SK-N-SH (cell line): Measurements from ENCODE around the gene TANC1.
A peak's percentile ranks its signal among the peaks of the same experiment; 100 is the strongest.

ENCODE experiments used
- CTCF ChIP-seq: fragments of 200-600 bp; sonication (generic); IDR thresholded peaks from 2 replicates; pipeline ENCODE4 v1.6.1; 2017; ENCODE audit warnings: antibody characterized with exemption, mild to moderate bottlenecking, moderate library complexity
- EP300 ChIP-seq, 2 experiments: IDR thresholded peaks; 2 replicates each; pipeline versions ENCODE4 v1.4.0 to v1.6.1; 2012; ENCODE audit warnings: borderline replicate concordance in 1 of 2, low read depth in 1 of 2, low read length in 1 of 2
- MAX ChIP-seq: IDR thresholded peaks from 2 replicates; pipeline ENCODE4 v1.4.0; 2012; ENCODE audit warnings: low read depth
- NFIC ChIP-seq: IDR thresholded peaks from 2 replicates; pipeline ENCODE4 v1.4.0; 2012; ENCODE audit warnings: borderline replicate concordance
- NRF1 ChIP-seq: IDR thresholded peaks from 2 replicates; pipeline ENCODE4 v1.6.1; 2012; ENCODE audit warnings: low read depth, mild to moderate bottlenecking, low read length
- RAD21 ChIP-seq: IDR thresholded peaks from 2 replicates; pipeline ENCODE4 v1.6.1; 2012; ENCODE audit warnings: mild to moderate bottlenecking, low read length
- RFX5 ChIP-seq: IDR thresholded peaks from 2 replicates; pipeline ENCODE4 v1.6.1; 2012; ENCODE audit warnings: mild to moderate bottlenecking, improper control_type of control experiment, low read length
- SIN3A ChIP-seq: IDR thresholded peaks from 2 replicates; pipeline ENCODE4 v1.6.1; 2012; ENCODE audit warnings: low read depth, mild to moderate bottlenecking, low read length, moderate library complexity, borderline replicate concordance
- USF1 ChIP-seq: IDR thresholded peaks from 2 replicates; pipeline ENCODE4 v1.4.0; 2012; ENCODE audit warnings: low read depth, borderline replicate concordance
- YY1 ChIP-seq: IDR thresholded peaks from 2 replicates; pipeline ENCODE4 v1.4.0; 2012; ENCODE audit warnings: low read depth, mild to moderate bottlenecking
- ZBTB33 ChIP-seq: IDR thresholded peaks from 2 replicates; pipeline ENCODE4 v1.4.0; 2012; ENCODE audit warnings: low read depth, borderline replicate concordance

- TF ChIP-seq CTCF (peak; percentile 36; the same call in 1 of the 2 replicates), MAX (no peak), NFIC (no peak), SIN3A (no peak), USF1 (no peak), NRF1 (no peak), RAD21 (no peak), YY1 (no peak), RFX5 (no peak), EP300 (IDR thresholded peaks at IDR 0.05; ENCODE audit: borderline replicate concordance in 1 of 2, low read depth in 1 of 2, low read length in 1 of 2) (no peak), ZBTB33 (no peak)
These were observed 102.9 kb downstream of the TANC1 start for GRCh38 chr2:159071190-159071915.
